ENCODE results near the gene TRAPPC11. TPM values are rescaled to one million over a fixed set of nuclear protein-coding genes. Genes with fewer than 3 reads are reported as not detected.

The TRAPPC11 gene
- total RNA-seq, 1 donor from 2014 or later: 33.7 TPM

GRCh38 chr4:183637461-183637860 lies 21.6 kb upstream of the TRAPPC11 start:
- no peak for DNase-seq (ENCODE audit: low read depth)

GRCh38 chr4:183638436-183638835 lies 20.7 kb upstream of the TRAPPC11 start:
- peak; percentile 9 for DNase-seq (ENCODE audit: low read depth)

DNA sequence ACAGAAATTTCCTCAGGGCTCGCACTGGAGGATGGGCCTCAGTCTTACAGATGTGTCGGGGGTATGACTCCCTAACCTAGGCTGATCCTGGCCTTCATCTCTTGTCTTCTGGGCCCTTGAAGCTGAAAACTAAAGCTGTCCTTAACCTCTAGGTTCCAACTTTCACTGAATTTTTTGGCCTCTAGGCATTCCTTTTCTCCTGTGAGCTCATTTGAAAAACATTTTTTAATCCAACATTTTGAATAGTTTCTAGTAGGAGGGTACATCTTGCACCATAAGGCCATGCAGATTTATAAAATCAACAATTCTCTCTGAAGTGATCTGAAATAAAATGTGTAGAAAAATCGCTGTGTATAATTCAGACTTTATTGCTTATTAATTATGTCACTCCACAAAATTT lies 19.8 kb upstream of the TRAPPC11 start:
- no peak for DNase-seq (ENCODE audit: low read depth)

DNA sequence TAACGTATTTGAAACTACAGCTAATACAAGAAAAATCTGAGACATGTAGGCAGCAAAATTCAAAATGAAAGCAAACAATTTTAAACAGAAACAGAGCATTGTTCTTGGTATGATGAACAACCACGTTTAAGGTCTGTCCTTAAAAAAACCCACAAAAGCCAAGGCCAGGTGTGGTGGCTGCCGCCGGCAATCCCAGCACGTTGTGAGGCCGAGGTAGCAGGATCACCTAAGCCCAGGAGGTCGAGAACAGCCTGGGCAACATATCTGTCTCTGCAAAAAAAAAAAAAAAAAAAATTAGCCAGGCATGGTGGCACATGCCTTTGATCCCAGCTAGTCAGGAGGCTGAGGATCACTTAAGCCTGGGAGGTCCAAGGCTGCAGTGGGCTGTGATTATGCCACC lies 13.8 kb upstream of the TRAPPC11 start:
- no peak for DNase-seq (ENCODE audit: low read depth)

DNA sequence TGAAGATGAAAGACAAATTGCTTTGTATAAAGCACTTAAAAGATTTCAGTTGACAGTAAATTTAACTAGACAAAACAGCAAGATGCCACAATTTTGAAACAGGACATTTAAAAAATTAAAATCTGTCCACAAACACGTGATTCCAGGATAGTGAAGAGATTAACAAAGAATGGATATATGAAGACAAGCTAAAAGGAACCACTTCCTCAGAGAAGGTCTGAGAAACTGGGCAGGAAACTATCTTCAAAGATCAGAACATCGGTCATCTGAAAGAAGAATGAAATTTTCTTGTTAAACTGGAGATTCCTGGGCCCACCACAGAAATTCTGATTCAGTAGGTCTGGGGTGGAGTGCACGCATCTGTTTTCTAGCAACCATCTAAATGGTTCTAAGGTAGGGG lies 1.5 kb upstream of the TRAPPC11 start:
- DNase-seq (ENCODE audit: low read depth): no peak

DNA sequence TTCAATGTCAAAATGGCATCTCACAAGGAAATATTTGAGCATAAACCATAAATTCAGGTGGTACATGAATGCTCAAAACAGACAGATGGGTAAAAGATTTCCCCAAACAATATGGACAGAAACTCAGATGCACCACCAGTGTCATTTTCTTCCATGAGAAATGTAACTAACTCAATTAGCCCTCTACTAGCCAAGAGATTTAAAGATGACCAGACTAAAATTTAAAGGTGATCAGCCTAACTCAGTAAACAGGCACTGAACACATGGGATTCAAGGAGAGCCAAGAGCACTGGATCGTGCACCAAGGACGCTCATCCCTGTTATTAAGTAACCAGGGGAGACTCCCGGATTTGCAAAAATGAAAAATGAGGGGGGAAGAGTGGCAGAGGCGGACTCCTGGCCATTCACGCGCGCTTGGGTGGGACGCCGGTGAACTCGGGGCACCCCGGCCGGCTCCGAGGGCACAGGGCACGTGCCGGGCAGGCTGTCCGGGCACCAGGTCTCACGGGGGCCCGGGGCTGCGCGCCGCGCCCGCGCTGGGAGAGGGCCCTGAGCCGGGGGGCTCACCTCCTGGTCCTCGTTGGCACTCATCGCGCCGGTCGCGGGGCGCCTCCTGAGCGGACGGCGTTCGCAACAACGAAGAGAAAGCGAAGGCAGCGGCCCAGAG lies 598 bp upstream of the TRAPPC11 start:
- peak; percentile 34 for DNase-seq (ENCODE audit: low read depth)

DNA sequence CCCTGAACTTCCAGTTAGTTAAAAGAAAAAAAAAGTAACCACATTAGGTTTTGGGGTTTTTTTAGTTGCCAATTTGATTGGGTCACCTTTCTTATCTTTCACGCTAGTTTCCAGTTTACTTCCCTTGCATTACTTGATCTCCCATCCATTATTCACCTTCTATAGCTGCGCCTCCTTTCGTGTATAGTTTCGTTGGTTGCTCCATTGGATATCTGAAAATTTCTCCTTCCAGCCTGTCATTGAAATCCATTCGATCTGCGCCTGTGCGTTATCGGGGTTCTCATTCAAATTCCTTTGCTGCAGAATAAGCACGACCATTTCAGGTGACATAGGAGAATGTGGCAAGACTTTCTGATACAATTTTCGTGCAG lies 764 bp downstream of the TRAPPC11 start:
- peak; percentile 7 for DNase-seq (ENCODE audit: low read depth)

GRCh38 chr4:183666088-183666487 lies 7.0 kb downstream of the TRAPPC11 start:
- no peak for DNase-seq (ENCODE audit: low read depth)

DNA sequence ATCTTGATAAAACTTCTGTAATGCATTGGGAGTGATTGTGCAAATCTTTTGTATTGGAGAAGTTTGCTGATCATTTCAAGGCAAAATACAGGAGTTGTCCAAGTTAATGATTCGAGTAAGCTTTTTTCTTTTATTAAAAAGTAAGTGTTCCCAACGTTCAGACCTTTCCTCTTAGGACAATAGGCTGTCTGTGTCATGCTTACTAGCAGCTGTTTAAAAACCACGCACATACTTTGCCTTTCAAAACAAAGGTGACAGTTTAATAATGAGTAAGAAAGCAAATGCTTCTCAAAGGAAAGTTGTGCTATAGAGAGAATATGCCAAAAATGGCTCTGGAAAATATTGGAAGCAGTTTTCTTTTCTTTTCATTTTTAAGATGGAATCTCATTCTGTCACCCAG lies 11.2 kb downstream of the TRAPPC11 start:
- peak; percentile 59 for DNase-seq (ENCODE audit: low read depth)

DNA sequence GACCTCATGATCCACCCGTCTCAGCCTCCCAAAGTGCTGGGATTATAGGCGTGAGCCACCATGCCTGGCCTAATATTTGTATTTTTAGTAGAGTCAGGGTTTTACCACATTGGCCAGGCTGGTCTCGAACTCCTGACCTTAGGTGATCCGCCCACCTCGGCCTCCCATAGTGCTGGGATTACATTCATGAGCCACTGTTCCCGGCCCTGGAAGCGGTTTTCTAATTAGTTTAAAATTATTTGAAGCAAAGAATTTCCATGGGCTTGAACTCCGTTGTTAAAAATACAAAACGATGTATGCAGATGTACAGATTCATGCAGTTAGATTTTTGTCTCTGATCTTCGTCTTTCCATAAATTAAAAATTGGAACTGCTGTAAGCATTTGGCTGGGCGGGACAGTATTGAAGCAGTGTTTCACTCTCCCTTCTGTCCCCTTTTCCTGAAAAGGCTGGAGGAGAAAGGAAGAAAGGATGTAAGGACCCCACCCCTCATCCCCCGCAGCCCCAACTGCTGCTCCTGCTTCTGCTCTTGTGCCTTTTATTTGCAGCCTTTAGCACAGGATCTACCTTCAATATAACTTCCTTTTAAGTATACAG lies 12.0 kb downstream of the TRAPPC11 start:
- DNase-seq (ENCODE audit: low read depth): no peak

GRCh38 chr4:183674153-183674552 lies 15.1 kb downstream of the TRAPPC11 start:
- DNase-seq (ENCODE audit: low read depth): no peak

DNA sequence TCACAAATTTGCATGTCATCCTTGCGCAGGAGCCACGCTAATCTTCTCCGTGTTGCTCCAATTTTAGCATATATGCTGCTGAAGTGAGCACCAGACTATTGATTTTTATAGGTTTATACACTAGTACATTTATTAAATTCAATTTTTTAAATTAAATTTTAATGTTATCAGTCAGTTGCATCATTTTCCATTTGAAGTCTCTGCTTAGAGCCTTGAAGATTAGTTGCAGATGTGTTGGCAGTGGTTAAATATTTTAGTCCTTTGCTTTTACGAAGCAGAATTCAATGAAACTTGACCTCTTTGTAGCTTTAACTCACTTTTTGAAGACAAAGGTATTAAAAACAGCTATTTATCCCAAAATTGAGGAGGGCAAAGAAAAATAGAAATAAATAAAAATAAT lies 16.5 kb downstream of the TRAPPC11 start:
- DNase-seq (ENCODE audit: low read depth): no peak

- no peak for DNase-seq (ENCODE audit: low read depth)
These were observed 22.0 kb downstream of the TRAPPC11 start for GRCh38 chr4:183681119-183681518.

DNA sequence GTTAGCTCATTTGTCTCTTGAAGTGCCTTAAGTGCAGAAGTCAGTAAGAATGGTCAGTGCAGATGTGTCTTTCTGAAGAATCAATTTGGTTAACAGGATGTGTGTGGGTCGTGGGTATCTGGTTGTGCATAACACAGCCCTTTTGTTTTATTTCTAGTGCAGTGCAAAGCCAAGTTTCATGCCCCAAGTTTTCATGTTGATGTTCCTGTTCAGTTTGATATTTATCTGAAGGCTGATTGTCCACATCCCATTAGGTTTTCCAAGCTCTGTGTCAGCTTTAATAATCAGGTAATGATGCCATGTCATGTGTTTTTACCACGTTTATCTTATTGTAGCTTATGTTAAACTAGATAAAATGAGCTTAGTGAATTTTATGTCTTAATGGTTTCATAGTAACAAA lies 27.4 kb downstream of the TRAPPC11 start:
- DNase-seq (ENCODE audit: low read depth): no peak

DNA sequence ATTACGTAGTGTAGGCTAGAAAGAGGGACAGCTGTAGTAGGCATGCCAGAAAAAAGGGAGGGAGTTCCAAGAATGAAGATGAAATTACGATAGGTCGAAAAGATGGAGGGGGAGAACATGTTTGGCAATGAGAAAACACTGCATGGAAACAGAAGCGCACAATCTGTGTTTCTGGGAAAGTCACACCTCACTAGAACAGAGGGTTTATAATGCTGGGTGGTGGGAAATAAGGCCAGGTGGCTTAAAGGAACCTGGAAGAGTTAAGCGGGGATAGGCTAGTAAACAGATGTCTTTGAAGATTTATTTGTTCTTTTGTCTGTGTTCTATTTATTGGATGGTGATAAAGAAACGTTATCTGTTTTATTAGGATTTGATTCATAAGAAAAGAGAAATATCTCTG lies 29.1 kb downstream of the TRAPPC11 start:
- no peak for DNase-seq (ENCODE audit: low read depth)

DNA sequence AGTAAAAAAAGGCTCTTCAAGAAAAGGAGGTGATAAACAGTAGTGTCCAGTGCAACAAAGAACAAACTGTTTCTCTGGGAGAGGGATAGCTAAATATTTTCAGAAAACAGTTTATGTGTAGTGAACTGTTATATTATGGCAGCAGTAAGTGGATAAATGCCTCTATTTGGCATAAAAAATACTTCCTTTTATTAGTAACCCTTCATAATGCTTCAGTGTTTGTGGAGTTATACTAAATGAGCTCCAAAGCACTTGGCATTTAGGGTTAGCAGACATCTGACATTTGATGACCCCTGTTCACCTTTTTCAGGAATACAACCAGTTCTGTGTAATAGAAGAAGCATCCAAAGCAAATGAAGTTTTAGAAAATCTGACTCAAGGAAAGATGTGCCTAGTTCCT lies 31.9 kb downstream of the TRAPPC11 start:
- DNase-seq (ENCODE audit: low read depth): no peak

DNA sequence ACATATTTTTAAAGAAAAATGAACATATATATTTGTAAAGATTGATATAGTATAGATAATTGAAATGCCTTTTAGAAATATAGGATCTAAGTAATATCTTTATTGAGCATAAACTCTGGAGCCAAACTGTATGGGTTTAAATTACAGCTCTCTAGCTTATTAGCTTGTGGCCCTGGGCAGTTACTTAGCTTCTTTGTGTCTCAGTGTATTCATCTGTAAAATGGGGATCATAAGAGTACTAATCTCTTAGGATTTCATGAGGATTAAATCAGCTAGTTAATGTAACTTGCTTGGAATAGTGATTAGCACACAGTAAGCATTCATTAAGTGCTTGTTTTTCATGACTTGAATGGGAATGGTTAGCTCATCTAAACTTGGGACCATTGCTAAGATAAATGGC lies 32.8 kb downstream of the TRAPPC11 start:
- no peak for DNase-seq (ENCODE audit: low read depth)

GRCh38 chr4:183698909-183699308 lies 39.8 kb downstream of the TRAPPC11 start:
- no peak for DNase-seq (ENCODE audit: low read depth)

- no peak for DNase-seq (ENCODE audit: low read depth)
These were observed 41.3 kb downstream of the TRAPPC11 start for GRCh38 chr4:183700407-183700806.

DNA sequence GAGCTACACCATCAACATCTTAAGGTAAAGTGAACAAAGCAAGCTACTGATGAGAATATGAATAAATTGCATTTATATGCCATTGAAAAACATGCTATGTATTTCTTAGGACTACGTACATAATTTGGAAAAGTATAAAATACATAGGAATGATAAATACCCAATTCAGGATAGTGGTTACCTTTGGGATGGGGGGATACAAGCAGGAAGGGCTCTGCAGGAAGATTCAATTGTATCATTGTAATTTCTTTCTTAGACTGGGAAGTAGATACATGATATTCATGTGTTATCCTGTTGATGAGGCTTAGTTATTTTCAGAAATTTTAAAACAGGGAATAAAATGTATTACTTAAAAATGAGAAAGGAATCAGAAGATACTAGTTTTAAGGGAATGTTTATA lies 43.4 kb downstream of the TRAPPC11 start:
- DNase-seq (ENCODE audit: low read depth): no peak

DNA sequence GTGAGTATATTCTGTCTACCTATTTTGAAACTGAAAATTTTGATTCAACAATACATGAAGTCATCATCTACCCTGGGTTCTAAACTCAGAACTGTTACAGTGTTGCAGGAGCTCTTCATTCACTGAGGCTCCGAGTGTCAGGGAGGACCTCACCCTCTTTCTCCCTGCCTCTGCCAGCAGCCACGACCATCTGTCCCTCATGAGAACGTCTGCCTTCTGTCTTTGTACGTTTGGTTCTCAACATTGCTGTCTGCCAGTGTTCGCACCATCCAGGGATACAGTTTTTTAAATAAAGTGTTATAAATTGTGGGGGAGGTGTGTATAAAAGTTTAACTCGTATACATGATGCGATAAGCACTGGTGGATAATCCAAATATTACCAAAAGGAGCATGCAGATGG lies 55.5 kb downstream of the TRAPPC11 start:
- peak; percentile 11 for DNase-seq (ENCODE audit: low read depth)

DNA sequence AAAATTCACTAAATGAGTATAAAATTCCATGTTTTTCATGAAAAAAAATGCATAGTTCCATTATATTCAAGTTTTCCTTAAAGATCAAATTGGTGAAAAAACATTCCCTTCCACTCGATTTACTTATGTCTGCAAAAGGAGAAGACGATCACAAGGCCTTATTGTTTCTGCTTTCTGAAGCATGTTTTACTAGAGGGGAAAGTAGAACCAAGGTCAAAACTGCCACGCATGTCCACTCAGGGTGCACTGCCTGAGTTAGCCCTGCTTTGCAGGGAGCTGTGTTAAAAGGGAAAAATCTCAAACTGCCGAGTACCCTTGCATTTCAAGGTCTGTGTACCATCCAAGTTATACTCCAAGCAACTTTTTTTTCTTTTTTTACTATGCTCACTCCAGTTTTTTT lies 57.2 kb downstream of the TRAPPC11 start:
- no peak for DNase-seq (ENCODE audit: low read depth)

DNA sequence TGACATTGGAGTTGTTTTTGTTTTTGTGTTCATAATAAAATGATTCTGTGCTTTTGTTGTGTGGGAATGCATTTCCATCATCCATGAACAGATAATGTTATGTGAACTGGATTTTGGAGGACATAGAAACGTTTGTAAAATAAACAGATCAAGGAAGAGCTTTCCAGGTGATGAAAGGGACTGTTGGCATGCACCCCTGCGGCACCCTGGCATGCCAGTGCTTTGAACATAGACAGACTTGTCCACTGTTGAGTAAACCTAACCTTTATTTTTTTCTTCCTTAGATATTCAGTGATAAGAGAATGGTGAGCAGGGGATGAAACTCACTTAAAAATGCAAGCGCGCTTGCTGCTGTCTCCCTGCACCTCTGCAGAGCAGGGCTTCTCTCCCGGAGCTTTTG lies 59.8 kb downstream of the TRAPPC11 start:
- no peak for DNase-seq (ENCODE audit: low read depth)

All from myocyte (in vitro differentiated cells).